HG02938 (cell line): ENCODE results near the gene TTLL8.

Source experiments
- ATAC-seq: cut with Tn5 transposase; IDR thresholded peaks from one replicate; pipeline ENCODE4 v1.9.1; 2021; ENCODE audit warnings: mild to moderate bottlenecking, moderate library complexity; ENCODE audit not compliant: unreplicated experiment

TTLL8 gene

DNA sequence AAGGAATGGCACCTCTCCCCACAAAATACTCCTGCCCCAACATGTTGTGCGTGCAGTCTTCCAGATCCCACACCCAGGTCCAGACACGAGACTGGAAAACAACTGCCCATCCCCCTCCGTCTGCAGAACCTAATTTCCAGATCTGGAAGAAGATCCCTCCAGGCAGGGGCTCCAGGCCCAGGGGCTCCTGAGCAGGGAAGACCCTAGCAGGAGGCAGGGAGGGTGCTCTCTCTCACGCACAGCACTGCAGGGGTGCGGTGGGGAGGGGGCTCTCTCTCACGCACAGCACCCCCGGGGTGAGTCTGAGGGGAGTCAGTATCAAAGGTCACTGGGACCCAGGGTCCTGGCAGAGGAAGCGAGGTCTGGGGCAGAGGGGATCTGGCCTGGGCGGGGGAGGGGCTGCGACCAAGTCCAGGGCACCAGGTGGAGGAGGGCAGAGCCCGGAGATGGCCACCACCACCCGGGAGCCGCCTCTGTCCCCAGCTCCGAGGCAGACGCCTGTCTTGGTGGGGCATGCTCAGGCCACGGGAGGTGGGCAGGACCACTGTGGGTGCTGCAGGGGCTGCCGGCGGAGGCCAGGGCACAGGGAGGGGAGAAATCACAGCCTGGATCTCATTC is 25.5 kb upstream of the TTLL8 start:
- ATAC-seq, result no peak

DNA sequence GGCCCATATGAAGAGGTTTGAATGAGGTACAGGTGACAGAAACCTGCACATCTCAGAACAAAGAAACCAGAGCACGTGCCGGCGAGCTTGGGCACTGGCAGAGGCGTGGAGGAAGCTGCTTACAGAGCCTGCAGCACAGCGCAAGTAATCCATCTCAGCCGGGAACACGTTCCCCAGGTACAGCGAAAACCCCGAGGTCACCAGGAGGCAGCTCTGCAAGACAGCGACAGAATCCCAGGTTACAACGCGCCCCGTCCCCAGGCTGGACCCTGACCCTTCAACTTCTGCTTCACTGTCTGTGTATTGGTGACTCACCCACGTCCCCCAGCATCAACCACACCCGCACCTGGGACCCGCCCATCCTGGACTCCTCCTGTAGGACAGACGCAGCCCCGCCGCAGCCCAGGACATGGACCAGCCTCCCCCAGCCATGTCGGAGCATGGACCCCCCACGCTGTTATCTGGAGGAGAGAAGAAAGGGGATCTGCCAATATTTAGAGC is 24.9 kb upstream of the TTLL8 start:
- no peak for ATAC-seq

DNA sequence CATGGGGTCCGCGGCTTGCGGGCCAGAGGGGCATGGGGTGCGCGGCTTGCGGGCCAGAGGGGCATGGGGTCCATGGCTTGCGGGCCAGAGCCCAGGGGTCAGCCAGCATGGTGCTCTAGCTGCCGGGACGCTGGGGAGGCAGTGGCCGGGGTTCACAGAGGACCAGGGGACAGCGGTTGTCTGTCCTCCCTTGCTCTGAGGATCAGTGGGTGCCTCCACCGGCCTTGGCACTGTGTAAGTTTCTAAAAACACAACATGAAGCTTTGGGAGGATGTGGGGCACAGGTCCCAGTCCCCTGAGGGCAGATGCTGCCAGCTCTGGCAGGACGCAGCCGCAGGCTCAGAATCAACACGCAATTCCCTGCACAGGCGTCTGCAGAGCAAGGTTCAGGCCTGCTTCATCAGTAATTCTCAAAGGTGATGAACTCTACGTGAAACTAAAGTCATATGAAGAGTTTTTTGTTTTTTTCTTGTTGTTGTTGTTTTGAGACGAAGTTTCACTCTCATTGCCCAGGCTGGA is 24.2 kb upstream of the TTLL8 start:
- ATAC-seq, result no peak

DNA sequence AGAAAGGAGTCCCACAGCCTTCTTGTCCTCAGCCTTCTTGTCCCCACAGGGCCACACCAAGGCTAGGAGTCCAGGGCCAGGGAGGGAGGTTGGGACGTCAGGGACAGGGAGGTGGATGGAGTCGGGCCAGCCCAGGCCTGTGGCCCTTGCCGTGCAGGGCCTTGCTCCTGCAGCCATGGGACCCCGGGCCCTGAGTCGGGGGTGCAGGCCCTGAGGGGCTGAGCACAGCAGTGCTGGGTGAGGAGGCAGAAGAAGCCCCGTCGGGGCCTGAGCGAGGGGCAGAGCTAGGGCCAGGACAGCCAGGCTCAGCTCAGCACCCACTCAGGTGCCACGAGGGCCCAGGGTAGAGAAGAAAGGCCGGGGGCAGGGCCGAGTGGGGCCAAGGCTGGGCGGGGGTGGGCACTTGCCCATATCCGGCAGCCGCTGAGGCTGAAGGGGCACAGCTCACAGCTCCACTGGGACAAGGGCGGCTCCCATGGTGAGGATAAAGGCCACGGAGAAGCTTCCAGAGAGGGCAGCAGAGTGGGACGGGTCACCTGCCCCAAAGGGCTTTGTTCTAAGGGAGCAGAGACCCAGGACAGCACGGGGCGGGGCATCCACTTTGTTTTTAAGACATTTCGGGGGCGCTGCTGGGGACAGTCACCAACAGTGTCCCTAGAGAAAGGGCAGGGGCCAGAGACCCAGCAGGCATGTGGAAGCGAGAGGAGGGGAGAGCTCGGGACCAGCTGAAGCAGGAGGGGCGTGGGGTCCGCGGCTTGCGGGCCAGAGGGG is 23.5 kb upstream of the TTLL8 start:
- no peak for ATAC-seq

DNA sequence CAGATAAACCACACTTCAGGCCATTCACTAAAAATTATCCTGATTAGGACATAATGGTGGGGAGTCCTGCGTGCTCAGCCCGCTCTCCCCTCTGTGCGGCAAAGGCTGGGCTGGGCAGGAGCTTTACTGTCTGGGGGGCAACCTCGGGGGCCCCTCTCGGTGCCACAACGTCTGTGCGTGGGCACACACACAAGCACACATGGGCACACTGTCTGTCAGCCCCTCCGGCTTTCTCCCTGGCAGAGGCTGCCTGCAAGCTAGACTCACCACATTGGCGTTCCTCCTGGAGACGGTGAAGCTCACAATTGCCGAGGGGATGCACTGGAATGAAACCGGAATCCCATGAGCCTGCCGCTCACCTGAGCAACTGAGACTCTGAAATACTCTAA is 22.0 kb upstream of the TTLL8 start:
- ATAC-seq, result no peak

DNA sequence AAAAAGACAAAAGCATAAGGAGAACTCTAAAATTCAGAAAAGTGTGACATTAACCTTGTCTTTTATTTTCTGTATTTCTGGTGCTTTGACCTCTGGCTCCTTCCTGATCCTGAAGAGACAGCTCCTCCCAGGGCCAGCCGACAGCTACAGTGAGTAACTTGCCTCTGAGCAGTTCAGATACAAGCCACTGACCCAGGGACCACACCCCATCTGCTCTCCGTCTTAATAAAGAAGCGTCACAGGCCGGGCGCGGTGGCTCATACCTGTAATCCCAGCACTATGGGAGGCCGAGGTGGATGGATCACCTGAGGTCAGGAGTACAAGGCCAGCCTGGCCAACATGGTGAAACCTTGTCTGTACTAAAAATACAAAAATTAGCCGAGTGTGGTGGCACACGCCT is 20.7 kb upstream of the TTLL8 start:
- ATAC-seq, result no peak

DNA sequence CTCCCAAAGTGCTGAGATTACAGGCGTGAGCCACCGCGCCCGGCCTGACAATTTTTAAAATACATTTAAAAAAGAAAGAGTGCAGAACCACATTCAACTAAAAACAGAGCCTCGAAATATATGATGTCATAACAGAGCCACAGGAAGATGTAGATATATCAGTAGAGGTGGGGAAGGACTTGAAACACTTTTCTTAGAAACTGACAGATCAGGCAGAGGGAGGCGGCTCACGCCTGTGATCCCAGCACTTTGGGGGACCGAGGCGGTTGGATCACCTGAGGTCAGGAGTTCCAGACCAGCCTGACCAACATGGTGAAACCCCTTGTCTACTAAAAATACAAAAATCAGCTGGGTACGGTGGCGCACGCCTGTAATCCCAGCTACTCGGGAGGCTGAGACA is 20.1 kb upstream of the TTLL8 start:
- ATAC-seq, result no peak

DNA sequence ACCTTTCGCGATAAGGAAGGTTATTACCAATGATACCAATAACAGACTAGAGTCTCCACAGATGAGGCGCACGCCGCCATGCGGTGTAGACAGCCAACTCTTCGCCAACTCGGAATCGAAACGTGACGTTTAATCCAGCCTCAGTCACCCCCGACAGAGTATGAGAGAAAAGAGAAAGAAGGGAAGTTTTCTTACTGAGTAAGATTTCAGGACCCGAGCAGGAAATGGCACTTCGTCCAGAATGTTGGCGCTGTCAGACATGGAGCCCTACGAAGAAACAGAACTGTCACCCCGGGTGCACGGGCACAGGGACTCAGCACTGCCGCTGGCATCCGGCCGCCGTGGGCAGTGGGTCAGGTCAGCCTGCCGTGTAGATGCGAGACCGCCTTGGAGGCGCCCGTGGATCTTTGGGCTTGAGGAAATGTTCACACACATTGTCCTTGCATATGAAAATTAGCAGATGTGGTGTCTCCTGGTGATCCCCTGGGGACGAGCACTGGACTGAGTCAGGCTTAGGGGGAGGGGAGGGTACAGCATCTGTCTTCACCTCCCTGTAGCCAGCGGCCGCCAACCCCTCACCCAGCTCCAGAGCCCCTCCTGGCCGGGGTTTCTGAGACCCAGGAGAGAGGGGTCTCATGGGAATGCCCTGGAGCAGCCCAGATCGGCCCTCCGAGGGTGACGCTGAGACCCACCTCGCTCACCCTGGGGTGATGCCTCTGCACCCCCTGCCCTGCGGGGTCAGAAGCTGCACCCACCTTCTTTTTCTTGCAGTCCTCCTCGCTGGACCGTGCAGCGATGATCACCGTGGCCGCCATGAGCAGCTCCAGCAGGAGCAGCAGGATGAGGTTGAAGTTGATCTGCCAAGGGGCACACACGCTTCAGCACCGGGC is 18.8 kb upstream of the TTLL8 start:
- ATAC-seq, result no peak

DNA sequence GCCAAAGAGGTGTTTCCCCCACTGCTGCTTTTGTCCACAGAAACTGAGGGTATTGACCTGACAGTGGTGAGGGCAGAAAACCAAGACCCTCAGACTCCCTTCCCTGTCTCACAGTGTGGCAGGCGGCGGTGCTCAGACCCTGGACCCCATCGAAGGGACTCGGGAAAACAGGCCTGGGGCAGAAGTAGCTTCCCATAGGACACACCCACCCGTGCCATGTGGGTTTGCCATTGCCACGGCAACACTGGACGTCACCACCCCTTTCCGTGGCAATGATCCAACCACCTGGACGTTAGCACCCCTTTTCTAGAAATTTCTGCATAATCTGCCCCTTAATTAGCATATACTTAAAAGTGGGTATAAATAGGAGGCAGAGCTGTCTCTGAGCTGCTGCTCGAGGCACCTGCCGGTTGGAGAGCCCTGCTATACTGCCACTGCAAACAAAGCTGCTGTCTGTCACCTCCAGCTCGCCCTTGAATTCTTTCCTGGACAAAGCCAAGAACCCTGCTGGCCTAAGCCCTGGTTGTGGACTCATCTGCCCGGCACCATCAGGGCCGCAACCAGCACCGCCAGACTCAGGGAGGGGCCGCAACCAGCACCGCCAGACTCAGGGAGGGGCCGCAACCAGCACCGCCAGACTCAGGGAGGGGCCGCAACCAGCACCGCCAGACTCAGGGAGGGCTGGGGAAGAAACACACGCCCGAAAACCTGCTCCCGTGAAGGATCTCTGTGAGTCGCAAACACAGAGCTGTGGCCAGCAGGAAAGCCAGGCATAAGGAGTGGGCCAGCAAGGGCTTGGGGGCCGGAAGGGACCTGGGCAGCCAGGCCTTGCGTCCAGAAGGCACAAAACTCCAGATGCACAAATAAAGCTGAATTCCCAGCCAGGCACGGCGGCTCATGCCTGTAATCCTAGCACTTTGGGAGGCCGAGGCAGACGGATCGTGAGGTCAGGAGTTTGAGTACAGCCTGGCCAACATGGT is 16.7 kb upstream of the TTLL8 start:
- no peak for ATAC-seq

DNA sequence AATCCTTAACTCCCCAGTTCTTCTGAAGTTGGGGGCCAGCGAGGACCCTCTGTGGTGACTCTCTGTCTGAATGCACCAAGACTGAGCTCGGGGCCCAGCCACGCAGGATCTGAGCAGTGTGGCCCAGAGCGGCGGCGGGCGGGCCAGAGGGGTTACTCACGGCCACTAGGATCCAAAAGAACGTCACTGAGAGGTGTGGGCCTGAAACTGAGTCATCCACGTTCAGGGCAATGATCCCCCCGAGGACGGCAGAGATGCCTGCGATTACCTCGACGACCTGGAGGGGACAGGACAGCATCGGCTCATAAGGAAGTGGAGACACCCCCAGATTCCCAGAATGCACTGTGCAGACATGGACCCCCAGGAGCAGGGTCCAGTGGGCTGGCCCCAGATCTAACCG is 16.0 kb upstream of the TTLL8 start:
- no peak for ATAC-seq

DNA sequence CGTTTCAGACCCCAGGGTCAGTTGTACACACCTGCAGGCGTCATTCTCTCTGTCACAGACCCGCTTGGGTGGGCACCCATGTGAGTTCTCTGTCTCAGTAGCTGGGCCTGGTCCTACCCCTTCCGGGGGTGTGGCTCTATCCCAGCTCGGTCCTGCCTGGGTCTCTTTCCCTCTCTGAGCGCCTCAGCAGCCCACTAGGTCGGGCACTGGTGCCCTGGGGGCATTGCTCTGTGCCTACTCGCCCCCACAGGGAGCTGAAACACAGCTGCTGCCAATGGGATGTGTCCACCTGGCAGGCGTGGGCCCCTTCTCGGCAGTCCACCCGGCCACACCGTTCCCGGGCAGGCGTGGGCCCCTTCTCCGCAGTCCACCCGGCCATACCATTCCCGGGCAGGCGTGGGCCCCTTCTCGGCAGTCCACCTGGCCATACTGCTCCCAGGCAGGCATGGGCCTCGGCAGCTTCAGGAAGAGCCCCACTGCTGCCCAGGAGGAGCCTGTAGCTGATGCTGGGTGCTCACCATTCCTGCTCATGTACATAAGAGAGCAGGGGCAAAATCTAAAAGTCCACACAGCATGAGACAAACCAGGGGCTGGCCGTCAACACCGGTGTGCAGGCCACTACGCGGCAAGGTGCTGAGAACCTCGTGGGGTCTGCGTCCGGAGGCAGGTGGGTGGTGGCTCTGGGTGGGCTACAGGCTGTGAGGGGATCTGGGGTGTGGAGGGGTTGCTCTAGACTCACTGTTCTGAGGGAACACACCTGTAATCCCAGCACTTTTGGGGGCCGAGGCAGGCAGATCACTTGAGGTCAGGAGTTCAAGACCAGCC is 14.8 kb upstream of the TTLL8 start:
- no peak for ATAC-seq

DNA sequence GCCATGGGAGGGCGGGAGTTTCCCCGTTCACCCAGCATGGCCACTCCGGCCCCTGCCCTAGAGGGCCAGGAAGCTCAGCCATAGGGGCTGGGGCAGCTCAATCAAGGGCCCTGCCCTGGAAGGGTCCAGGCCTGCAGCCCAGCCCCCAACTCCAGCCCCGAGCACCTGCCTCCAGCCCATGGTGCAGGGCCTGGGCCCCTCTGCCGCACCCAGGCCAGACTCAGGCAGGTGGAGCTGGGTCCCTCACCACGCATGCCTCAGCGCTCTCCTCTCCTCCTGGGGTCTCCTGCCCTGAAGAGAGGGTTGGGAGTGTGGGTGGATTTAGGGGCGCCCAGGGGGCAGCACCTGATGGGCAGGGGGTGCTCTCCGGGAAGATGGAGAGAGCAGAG is 14.1 kb upstream of the TTLL8 start:
- ATAC-seq, result no peak

DNA sequence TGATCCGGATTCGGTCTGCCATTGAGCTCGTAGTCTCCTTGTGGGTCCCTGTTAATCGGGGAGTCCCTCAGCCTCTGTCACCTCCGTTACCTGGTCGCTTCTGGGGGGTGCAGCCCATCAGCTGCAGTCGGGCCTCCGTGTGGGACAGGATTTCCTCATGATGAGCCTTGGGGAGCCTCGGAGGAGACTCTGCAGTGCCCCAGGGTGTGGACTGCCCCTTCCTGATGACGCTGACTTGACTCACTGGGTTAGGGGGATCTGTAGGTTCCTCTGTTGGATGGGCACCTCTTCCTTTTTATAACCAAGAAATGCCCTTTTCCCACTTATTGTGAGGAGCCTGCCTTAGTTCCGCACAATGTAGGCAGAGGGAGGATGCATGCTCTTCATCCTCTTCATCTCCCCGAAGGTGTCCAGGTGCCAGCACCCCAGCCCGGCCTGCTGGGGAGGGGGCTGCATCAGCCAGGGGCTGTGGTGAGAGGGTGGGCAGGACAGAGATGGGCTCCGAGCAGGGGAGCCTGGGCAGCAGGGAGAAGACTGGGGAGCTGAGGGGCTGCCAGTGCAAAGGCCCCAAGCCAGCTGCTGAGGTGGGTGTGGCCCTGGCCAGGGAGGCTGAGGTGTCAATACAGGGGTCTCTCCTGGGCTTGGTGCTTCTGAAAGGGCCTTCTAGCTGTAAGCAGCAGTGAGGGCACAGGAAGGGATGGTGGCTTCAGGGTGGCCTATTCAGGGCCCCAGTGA is 13.5 kb upstream of the TTLL8 start:
- ATAC-seq, result no peak

DNA sequence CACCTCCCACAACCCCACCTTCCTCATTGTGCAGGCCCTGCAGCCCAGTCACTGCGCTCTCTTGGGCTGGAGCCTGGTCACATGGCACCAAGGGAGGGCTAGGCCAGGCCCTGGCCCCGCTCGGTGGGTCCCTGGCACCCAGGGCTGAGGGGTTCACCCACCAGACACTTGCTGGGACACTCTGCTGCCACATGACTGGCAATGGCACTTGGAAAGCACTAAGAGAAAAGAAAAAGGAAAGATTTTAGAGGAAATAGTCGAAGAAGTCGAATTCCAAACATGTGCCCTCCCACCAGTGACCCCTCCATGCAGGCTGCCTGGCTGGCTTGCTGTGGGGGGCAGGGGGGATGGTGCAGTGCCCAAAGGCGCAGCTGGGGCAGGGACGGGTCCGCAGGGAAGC is 12.3 kb upstream of the TTLL8 start:
- ATAC-seq, result no peak

DNA sequence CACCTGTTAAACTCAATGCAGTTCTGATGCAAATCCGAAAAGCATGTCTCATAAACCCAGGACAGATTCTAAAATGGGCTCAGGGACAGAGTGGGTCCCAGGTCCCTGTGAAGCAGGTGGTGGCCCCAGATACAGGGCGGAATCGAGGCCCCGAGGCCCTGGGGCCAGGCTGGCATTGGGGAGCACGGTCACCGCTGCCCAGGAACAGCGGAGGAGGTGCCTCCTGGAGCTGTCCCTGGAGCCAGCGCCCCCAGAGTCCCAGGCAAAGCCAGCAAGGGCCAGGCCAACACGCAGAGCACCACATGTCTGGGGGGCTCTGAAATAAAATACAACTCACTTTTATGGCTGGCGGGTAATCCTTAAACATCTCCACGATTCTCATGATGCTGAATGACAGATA is 10.0 kb upstream of the TTLL8 start:
- no peak for ATAC-seq

DNA sequence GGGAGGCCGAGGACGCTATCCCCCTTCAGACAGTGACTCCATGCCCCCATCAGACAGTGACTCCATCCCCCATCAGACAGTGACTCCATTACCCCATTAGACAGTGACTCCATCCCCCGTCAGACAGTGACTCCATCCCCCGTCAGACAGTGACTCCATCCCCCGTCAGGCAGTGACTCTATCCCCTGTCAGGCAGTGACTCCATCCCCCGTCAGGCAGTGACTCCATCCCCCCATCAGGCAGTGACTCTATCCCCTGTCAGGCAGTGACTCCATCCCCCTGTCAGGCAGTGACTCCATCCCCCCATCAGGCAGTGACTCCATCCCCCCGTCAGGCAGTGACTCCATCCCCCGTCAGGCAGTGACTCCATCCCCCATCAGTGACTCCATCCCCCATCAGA is 9.1 kb upstream of the TTLL8 start:
- no peak for ATAC-seq

DNA sequence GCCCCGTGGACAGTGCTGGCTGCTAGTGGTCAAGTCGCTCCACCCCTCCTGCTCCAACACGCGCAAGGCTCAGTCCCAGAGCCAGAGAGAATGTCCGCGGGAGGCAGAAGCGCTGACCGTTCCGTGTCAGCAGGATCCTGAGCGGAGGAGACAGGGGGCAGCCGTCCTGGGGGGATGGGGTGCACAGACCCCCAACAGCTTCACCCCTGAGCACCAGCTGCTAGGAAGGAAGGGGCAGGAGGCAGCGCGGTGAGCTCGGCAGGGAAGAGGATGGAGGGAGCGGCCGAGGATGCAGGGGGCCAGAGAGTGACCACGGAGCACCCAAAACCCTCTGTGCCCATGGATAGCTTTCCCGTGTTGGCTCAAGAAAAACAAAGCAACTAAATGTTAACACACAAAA is 6.4 kb upstream of the TTLL8 start:
- no peak for ATAC-seq

DNA sequence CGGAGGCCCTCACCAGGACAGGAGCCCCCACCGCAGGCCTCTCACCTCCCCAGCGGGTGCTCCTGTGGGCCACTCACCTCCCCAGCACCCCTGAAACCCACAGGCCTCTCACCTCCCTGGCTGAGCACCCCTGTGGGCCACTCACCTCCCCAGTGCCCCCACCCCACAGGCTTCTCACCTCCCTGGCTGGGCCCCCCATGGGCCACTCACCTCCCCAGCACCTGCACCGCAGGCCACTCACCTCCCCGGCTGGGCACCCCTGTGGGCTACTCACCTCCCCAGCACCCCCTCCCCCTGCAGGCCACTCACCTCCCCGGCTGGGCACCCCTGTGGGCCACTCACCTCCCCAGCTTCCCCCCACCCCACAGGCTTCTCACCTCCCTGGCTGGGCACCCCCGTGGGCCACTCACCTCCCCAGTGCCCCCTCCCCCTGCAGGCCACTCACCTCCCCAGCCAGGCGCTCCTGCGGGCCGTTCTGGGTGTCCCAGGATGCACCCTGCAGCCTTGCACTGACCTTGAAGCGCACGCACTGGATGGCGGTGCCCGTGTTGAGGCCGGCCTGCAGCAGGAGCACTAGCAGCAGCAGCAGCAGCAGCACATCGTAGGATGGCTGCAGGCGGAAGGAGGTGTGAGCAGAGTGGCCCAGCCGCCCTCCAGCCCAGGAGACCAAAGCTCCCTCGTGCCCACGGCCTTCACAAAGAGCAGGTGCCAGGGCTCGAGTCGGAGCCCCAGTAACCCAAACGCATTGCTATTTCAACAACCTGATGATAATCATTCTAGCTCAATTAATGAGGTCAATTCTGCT is 5.7 kb upstream of the TTLL8 start:
- ATAC-seq, result no peak
